Activated CD4-positive, CD25-positive, alpha-beta regulatory T cell treated with anti-CD3 and anti-CD28 coated beads, Interleukin-2, amount 50 U/mL, for 24 hours (primary cell): ENCODE measurements around the gene LAMA5.

Source experiments
- ATAC-seq, 2 donors: fragments of 150-1000 bp; cut with Tn5 transposase; one replicate each; pipeline ENCODE4 v1.10.0; 2021; ENCODE audit warnings: mild to moderate bottlenecking in 1 of 2, moderate library complexity in 1 of 2

Gene LAMA5

DNA sequence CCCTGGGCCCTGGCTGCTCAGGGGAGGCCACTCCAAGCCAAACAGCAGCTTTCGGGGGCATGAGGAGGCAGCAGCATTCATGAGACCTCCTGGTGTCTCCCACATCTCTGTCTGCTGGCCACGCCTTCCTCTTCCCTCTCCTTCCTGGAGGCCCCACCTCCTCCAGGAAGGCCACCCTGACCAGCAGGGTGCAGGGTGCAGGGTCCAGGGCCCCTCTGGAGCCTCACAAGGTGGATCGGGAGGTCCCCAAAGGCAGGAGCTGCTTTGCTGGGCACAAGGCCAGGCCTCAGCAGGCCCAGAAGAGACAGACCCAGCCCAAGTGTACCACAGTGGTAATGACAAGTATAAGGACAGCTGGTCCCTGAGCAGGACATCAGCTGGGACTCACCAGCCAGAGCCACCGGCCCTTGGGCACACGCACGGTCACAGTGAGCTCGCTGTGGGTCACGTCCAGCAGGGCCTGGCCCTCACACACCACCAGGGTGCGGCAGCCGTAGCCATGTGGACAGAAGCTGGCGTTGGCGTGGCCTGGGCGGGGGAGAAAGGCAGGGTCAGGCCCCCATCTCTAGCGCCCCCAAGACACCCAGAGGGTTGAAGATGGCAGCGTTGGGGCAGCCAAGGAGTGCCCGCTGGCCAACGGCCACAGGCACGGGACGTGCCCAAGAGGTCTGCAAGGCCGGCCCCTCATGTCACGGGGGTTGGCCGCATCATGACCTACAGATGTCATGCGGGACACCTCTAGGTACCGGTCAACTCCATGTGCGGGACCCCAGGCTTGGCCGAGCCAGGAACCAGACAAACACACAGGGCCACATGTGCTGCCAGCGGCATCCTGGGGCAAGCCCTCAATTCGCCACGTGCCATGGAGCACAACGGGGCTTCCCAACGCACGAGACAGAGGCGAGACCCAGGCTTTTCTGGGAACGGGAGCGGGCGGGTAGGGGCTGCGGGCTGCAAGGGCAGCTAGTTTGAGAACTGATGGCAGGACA lies 37.4 kb downstream of the LAMA5 start:
- no peak for ATAC-seq

DNA sequence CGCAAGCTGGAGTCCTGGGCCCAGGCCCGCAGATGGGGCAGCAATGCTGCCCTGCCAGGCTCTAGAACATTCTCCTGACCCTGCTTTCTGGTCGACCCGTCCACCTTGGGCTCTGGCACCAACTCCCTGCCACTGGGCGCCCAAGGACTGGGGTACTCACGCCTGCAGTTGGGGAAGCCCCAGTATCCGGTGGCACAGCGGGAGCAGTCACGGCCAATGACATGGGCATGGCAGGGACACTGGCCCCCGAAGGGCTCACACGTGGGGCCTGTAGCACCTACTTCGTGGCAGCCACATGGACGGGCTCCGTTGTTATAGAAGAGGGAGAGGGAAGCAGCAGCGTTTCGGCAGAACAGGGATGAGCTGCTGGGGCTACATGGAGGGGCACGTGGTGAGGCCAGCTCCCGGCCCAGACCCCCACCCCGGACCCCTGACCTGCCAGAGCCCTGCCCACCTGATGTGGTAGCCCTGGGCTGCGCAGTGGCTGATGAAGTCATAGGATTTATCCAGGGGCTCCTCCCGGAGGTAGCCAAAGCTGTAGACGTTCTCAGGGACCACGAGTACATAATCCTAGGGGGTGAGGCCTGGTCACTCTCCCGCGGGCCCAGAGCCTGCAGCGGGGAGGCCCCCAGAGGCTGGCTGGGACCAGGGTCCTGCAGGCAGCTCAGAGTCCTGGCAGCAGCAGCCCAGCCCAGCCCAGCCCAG lies 38.3 kb downstream of the LAMA5 start:
- no peak for ATAC-seq

DNA sequence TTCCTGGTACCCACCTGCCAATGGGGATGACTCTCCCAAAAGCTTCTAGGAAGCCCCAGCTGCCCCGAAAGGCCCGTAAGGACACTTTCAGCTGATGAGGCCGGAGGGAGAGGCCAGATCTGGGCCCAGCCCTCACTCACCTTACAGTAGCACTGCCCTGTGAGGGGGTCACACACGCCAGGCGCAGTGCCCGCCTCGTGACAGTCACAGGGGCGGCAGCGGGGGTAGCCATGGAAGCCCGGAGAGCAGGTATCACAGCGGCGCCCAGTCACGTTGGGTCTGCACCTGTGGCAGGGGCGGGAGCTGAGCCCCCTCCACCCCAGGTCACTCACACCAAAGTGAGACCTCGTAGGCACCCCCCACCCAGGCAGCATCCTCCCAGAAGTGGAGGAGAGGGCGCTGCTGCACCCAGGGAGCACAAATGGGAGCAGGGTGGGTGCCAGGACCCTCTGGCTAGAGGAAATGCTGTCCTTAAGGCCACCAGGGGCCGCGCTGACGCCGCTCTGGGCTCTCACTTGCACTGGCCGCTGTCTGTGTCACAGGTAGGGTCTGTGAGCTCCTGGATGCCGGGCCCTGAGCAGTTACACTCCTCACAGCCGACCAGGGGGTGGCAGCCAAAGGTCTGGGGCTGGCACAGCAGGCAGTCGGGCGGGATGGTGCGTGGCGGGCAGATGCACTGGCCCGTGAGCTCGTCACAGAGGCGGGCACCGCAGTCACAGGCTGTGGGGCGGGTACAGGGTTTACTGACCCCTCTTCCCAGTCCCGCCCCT lies 39.2 kb downstream of the LAMA5 start:
- no peak for ATAC-seq

DNA sequence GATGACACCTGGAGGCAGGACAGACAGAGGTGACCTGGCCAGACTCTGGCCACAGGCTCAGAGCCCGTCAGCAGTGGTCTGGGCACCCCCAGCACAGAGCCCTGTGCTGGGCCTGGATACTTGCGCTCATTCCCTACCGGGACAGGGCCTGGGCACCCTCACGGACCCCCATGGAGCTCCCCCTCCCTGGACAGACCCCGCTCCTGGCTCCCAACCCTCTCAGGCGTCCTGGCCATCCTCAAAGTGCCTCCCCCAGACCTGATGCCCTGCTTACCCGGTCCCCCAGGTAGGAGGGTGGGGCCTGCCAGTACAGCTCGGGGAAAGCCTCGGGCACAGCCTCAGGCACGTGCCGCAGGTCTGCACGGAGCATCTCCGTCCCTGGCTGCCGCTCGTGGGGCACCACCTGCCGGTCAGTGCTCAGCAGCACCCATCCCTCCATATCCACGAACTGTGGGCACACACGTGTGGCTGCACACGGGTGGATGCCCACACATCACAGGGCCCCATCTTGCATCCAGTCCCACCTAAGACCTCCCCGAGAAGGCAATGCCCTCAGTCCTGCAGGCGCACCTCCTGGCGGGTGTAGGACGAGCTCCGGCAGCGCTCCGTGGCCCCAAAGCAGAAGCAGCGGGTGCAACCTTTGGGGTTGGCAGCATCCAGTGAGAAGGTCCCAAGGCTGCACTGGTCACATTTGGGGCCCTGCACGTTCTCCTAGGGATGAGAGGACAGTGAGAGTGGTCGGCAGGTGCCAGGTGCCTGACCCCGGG lies 40.0 kb downstream of the LAMA5 start:
- ATAC-seq = no peak

DNA sequence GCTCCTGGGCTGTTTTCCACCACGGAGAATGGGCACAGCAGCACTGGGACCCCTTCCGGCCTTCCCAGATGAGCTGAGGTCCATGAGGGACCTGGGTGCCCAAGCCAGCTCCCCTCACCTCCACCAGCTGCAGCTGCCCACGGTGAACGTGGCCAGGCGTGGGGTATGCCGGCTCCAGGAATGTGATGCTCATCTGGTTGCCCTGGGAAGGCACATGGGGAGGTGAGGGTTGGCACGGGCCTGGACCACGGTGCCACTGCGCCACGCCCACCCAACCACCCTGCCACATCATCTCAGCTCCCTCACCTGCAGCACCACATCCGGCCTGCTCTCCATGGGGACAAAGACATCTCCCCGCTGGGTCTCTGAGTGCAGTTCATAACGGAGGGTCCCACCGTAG lies 40.6 kb downstream of the LAMA5 start:
- ATAC-seq = no peak

DNA sequence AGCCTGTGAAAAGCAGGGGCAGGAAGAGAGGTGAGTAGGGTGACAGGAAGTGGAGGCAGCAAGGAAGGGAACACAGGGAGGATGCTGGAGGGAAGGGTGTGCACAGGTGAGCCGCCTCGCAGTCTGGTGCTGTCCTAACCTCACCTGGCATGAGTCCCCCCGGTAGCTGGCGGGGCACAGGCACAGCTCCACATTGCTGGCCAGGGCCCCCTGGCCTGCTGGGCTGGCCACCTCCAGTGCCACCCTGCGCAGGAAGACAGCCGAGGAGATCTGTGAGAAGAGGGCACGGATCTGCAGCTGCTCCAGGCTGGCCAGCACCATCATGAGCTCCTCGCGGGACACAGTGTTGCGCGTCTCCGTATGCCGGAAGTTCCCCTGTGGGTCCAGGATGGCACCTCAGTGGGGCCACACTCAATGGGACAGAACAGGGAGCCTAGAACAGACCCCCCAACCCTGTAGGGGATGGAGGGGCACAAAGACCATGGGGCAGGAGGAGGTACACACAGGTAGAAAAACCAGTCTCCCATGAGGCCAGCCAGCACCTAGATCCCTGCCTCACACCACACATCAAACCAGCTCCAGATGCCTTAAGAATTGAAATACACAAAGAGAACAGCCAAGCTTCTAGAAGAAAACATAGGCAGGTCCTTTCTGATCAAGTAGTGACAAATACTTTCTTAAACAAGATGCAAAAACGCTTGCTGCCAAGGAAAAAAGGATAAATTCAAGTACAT lies 41.8 kb downstream of the LAMA5 start:
- ATAC-seq = no peak

DNA sequence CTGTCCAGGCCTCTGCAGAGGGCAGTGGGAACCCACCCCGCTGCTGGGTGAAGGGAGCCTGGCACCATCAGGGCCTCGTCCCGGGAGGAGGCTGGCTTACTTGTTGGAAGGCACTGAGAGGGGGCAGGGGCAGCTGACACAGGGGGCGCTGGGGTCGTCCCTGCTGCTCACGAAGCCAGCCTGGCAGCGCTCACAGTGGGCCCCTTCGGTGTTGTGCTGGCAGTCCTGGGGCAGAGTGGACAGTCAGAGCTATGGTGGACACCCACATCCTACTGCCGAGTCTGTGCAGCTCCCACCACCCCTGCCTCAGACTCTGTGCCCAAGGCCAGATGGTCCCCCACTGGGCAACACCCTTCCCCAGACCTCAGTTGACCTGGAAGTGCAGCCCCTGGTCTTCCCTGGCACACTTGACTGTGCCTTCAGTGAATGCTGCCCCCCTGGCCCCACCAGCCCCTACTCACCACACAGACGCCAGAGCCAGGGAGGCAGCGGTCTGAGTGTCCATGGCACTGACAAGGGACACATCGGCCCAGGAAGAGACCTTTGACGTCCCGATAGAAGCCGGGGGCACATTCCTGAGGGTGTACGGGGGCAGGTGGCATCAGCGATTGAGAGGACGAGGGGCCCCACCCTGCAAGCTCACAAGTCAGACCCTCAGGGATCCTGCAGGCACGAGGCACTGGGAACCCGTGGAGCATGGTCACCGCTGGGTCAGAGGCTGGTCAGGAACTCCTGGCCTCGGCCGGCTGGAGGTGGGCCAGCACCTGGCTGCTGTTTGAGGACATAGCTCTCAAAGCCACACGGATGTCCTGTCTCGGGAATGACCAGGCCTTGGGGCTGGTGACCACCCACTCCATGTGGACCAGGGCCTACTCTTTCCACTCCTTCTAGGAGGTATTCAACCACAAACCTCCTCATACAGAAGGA lies 42.9 kb downstream of the LAMA5 start:
- ATAC-seq = no peak

DNA sequence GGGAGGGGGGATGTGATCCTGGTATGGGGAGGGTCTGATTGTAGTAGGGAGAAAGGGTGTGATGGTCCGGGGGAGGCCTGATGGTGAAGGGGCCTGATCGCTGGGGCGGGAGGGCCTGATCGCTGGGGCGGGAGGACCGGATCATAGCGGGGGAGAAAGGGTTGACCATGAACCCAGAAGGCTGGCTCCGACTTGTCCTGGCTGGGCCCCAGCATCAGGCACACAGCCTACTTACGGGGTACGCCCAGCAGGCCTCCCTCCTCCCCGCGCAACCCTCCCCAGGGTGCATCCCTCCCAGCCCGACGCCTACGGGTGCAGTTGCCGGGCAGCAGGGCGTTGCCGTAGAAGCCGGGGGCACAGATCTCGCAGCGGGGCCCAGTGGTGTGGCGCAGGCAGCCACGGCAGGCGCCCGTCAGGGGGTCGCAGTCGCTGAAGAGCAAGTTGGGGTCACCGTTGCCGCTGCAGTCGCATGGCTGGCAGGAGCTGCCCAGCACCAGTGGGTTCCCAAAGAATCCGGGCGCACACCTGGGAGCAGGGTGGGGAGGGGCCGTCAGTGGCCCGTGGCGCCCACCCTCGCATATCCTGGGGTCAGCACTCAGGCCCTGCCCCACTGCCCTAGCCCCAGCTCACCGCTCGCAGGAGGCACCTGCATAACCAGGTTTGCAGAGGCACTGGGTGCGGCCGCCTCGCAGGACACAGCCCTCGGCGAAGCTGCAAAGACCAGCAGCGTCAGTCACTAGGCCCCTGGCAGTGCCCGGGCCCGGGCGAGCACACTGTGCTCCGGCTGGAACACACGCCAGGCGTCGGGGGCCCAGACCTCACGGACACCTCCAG lies 43.7 kb downstream of the LAMA5 start:
- no peak for ATAC-seq

DNA sequence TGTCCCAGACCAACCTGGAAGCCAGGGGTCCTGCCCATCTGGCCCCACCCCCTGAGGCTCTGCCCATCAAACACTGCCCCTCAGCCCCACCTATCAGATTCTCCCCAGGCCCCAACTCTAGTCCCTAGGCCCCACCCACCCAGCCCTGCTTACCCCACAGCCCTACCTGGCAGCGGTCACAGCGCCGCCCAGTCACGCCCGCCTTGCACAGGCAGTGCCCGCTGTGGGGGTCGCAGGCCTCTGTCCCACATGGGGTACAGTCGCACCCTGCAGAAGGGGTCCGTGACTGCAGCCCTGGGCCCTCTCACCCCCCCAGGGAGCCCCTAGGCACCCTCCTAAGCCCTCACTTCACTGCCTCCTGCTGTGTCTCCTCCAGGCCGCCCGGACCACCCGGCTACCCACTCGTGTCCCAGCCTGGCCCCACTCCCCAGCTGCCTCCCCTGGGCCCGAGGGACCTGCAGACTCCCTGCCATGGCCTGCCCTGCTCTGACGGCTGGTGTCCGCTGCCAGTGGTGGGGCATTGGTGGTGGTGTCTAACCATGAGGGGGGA lies 44.5 kb downstream of the LAMA5 start:
- ATAC-seq = no peak

DNA sequence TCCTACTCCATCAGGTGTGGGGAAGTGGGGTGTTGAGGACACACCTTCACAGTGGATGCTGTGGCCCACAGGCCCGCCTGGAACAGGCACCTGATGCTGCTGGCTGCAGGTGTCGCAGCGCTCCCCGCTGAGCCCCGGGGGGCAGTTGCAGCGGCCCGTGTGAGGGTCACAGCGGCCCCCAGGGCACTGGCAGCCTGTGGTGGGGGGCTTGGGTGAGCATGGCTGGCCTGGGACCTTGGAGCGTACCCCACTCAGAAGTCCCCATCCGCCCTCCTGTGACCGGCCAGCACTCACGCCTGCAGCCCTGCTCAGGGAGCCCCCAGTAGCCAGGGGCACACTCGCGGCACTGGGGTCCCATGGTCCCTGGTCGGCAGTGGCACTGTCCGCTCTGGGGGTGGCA lies 45.1 kb downstream of the LAMA5 start:
- no peak for ATAC-seq

DNA sequence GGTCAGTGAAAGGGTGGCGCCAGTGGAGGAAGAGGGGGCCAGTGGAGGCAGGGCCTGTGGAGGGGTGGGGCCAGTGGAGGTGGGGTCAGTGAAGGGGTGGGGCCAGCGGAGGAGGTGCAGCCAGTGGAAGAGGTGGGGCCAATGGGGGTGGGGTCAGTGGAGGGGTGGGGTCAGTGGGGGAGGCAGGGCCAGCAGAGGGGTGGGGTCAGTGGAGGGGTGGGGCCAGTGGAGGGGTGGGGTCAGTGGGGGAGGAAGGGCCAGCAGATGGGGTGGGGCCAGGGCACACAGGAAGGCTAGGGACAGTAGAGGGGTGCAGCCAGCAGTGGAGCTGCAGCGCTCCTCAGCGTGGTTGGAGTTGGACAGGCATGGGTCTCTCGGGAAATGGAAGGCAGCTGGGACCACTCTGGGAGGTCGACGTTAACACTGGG lies 45.6 kb downstream of the LAMA5 start:
- ATAC-seq = no peak

DNA sequence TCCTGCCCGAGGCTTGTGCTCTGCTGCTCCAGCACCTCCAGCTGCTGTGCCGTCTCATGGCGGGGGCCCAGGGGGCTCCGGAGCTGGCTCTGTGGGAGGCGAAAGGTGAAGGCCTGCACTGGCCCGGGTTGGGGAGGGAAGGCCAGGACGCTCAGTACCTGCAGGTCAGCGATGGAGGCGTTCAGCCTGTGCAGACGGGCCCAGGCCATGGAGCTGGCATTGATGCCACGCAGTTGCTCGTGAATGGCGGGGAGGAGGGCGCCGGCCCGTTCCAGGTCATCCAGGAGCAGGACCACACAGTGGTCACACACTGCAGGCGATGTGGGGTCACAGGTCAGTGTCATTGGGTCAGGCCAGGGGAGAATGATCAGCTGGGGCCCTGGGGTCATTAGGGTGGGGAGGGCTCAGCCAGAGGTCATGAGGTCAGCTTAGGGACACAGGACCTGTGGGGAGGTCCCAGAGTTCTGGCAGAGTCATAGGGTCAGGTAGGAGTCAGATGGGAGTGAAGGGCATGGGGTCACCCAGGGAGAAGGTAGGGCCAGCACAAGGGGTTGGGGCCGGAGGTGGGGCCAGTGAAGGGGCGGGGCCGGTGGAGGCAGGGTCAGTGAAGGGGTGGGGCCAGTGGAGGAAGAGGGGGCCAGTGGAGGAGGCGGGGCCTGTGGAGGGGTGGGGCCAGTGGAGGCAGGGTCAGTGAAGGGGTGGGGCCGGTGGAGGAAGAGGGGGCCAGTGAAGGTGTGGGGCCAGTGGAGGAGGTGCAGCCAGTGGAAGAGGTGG lies 46.3 kb downstream of the LAMA5 start:
- ATAC-seq = no peak

DNA sequence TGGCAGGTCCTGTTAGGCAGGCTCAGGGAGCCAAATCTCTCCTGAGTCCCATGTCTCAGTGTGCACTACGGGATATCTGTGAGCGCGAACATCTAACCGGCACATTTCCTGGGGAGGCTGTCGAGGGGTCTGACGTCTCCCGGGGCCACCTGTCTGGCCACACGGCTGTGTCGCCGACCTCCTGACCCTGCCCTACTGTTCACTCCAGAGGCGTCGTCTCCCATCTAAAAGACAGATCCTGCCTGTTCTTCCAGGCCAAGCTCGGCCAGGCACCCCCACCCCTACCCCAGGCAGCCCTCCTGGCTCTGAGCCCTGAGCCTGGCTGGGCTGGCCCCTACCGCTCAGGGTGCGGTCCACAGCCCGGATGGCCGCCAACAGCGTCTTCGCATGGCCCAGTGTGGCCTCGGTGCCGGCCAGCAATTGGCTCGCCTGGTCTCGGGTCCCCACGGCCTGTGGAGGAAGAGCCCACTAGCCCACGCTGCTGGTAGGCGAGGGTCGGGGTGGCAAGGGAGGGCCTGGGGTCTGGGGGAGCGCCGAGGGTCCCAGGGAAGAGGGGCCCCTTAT lies 47.7 kb downstream of the LAMA5 start:
- no peak for ATAC-seq

DNA sequence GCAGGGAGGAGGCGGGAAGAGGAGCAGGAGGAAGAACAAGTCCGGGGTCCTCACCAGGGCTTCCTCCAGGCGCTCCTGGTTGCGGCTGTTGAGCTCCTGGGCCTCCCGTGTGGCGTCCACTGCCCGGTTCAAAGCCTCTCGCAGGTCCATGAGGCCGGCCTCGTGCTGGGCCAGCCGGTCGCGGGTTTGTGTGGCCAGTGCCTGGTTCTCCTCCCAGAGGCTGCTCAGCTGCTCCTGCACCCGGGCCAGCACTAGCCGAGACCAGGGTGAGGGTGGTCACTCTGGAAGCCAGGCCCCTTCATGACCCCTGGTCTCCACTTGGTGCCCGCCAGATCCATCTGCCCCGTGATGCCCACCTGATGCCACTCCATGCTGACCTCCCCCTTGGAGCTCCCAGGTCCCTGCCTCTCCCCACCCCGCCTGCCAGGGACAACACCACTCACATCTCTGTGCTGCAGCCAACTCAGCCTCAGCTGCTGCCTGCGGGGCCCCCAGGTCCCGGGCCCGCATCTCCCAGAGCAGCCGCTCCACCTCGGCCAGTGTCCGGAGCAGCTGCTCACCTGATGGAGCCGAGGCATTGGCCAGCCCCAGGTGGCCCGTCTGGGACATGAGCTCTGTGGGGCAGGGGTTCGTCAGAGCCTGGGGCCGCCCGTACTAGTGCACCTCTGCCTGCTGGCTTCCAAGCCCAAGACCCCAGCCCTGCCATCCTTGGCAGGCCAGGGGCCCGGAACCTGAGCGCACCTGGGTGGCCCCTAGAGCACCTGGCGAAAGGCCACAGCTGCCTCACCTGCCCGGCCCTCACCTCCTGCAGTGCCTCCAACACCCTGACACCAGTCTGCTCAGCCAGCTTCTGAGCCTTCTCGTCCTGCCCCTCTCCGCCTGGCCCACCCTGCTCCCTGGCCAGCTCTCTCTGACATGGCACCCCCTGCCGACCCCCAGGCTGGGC lies 48.4 kb downstream of the LAMA5 start:
- no peak for ATAC-seq

DNA sequence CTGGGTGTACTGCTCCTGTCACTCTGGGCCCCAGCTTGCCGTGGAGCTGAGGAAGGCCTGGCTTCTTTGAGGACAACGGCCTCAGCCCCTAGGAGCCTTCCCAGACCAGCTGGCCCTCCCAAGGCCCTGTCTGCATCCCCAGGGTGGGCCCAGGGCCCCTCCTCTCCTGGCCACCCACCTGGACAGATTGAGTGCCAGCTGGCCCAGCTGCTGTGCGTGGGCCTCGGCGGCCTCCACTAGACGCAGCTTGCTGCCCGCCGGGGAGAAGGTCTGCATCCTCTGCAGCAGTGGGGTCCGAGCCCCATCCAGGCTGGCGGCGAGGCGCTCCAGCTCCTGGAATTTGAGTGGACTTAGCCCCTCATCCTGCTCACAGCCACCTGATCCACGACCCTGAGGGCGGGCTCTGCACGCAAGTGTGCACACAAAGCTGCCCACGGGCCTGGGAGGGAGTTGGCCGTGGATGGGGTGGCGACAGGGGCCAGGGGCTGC lies 49.9 kb downstream of the LAMA5 start:
- no peak for ATAC-seq

DNA sequence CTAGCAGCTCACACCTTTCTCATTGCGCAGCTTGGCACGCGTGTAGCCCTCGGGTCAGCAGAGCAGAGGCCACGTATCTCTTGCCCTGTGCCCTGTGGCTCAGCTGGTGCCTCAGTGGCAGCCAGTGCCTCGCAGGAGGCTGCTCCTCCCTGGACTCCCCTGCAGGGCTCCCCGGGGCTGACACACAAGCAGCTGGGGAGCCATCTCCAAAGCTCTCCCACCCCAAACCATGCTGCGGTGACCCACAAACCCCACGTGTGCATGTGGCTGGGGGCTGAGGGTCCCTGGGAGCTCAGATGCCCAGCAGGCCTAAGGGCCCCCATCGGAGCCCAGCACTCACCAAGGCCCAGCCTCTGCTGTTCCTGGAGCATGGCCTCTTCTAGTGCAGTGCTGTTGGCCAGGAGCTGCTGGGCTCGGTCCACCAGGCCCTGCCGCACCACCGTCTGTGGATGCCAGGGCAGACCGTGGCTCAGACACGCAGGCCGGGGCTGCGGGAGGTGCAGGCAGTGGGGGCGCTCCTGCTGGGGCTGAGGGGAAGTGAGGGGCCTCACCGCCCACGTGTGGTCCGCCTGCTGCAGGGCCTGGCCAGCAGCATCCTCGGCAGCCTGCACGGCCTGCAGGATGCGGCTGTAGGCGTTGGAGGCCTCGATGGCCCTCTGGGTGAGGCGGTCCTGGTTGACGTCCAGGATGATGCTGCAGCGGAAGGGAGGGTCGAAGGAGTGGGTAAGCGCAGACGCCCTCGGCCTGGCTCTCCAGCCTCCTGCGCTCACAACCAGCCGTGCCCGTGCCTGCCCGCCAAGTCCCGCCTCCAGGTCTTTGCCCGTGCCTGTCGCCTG lies 50.6 kb downstream of the LAMA5 start:
- ATAC-seq = no peak
